HepG2 (cell line): Measurements from ENCODE around the gene C1QTNF3. TPM values are rescaled to one million over a fixed set of nuclear protein-coding genes. Genes with fewer than 3 reads are reported as not detected.
"Not testable (repeated sequence)": the region's sequence is repeated elsewhere in the genome, so short reads cannot be mapped to it uniquely, and the experiment has no call there.

ENCODE experiments used
- ATAC-seq: fragments of 200-7000 bp; cut with Tn5 transposase; 3 replicates; pipeline ENCODE4 v1.9.1; 2020; ENCODE audit warnings: mild to moderate bottlenecking, moderate library complexity
- BruUV-seq: library from RNA; stranded (reverse); fragments of 400-500 nt; replicated peaks from 2 replicates; lab custom pipeline; 2021; lab: Mats Ljungman, UMichigan
- CTCF ChIA-PET: fragments of 300-600 bp; formaldehyde crosslinking; extraction: SDS; loops from one replicate; lab custom pipeline; 2021; ENCODE audit warnings: low total read pairs, inconsistent platforms, low intra/inter-chr PET ratio; lab: Yijun Ruan, JAX
- POLR2A ChIA-PET: fragments of 350-600 bp; sonication (Branson Sonifier 250); formaldehyde crosslinking; loops from one replicate; lab custom pipeline; 2020; ENCODE audit warnings: antibody characterized with exemption, inconsistent platforms; lab: Yijun Ruan, JAX
- DNase-seq: peaks from one replicate; pipeline ENCODE4 v3.0.0-alpha.2; 2015; ENCODE audit warnings: low spot score
- FAIRE-seq: peaks from 3 replicates; lab custom pipeline; 2011; peaks lifted over from hg19 to GRCh38; lab: Jason Lieb, UNC
- H2AFZ ChIP-seq: one replicate; pipeline ENCODE4 v1.6.1; 2011; ENCODE audit warnings: low read length, inconsistent platforms
- H3K27ac ChIP-seq: fragments of 300-600 bp; 3 replicates; pipeline ENCODE4 v1.8.0; 2011; ENCODE audit warnings: mixed run types, mild to moderate bottlenecking, mixed read lengths, low read length, inconsistent platforms; ENCODE audit not compliant: insufficient read depth; ENCODE audit errors: extremely low read length
- H3K27me3 ChIP-seq, 2 experiments: fragments of 200-600 bp in 1 of 2; 2 replicates in 1 of 2; 3 replicates in 1 of 2; pipeline versions ENCODE4 v1.6.0 to v1.8.0; 2011; ENCODE audit warnings: low read length in 2 of 2, mild to moderate bottlenecking in 2 of 2, moderate library complexity in 2 of 2, inconsistent platforms in 1 of 2; ENCODE audit not compliant: insufficient read depth in 2 of 2, control insufficient read depth in 1 of 2
- H3K36me3 ChIP-seq, 2 experiments: fragments of 200-600 bp in 1 of 2; replicated peaks in 1 of 2; 2 replicates in 1 of 2; 3 replicates in 1 of 2; pipeline versions ENCODE4 v1.5.1 to v1.8.0; 2011; ENCODE audit warnings: low read length in 2 of 2, inconsistent platforms in 1 of 2; ENCODE audit not compliant: insufficient read depth in 2 of 2, control insufficient read depth in 1 of 2
- H3K4me1 ChIP-seq: 2 replicates; pipeline ENCODE4 v1.5.1; 2012; ENCODE audit warnings: low read length, inconsistent platforms; ENCODE audit not compliant: insufficient read depth
- H3K4me2 ChIP-seq: 2 replicates; pipeline ENCODE4 v1.6.0; 2011; ENCODE audit warnings: low read depth, low read length, inconsistent platforms
- H3K4me3 ChIP-seq, 3 experiments: fragments of 200-600 bp in 1 of 3; sonication (generic), shearing (Covaris generic) in 1 of 3; replicated peaks in 1 of 3; 2 replicates each; pipeline ENCODE4 v1.5.1; 2011 to 2016; ENCODE audit warnings: low read length in 3 of 3, inconsistent platforms in 2 of 3, low read depth in 2 of 3, mild to moderate bottlenecking in 2 of 3, control low read depth in 1 of 3, mixed read lengths in 1 of 3; ENCODE audit not compliant: insufficient read depth in 1 of 3
- H3K79me2 ChIP-seq: one replicate; pipeline ENCODE4 v1.6.1; 2011; ENCODE audit warnings: low read length, inconsistent platforms; ENCODE audit not compliant: insufficient read depth
- H3K9ac ChIP-seq: 2 replicates; pipeline ENCODE4 v1.6.0; 2011; ENCODE audit warnings: mild to moderate bottlenecking, low read depth, low read length, inconsistent platforms; ENCODE audit not compliant: insufficient read depth
- H3K9me3 ChIP-seq: 2 replicates; pipeline ENCODE4 v1.5.1; 2012; ENCODE audit warnings: mild to moderate bottlenecking, low read length
- H4K20me1 ChIP-seq: 2 replicates; pipeline ENCODE4 v1.6.0; 2011; ENCODE audit warnings: inconsistent platforms, mild to moderate bottlenecking, low read length, moderate library complexity; ENCODE audit not compliant: insufficient read depth
- CREM ChIP-seq, 2 experiments: sonication (generic) in 1 of 2; formaldehyde crosslinking in 1 of 2; IDR thresholded peaks; 2 replicates each; pipeline versions ENCODE4 v1.4.0 to v1.6.1; 2016 to 2020; ENCODE audit warnings: antibody characterized with exemption in 1 of 2, mild to moderate bottlenecking in 1 of 2, missing genetic modification reagents in 1 of 2
- DMAP1 ChIP-seq: IDR thresholded peaks from 2 replicates; pipeline ENCODE4 v1.6.1; 2016
- EP300 ChIP-seq, 3 experiments: sonication (generic) in 1 of 3; formaldehyde crosslinking in 1 of 3; IDR thresholded peaks; 2 replicates each; pipeline versions ENCODE4 v1.5.1 to v1.6.1; 2011 to 2020; ENCODE audit warnings: low read depth in 2 of 3, low read length in 2 of 3, borderline replicate concordance in 1 of 3, improper control_type of control experiment in 1 of 3, mild to moderate bottlenecking in 1 of 3, missing genetic modification reagents in 1 of 3, moderate library complexity in 1 of 3
- FOXA3 ChIP-seq: IDR thresholded peaks from 2 replicates; pipeline ENCODE4 v1.6.1; 2016; ENCODE audit warnings: missing genetic modification reagents, missing compliant biosample characterization
- GATAD2A ChIP-seq: IDR thresholded peaks from 2 replicates; pipeline ENCODE4 v1.6.1; 2016
- HNF4A ChIP-seq: sonication (generic); formaldehyde crosslinking; IDR thresholded peaks from 2 replicates; pipeline ENCODE4 v1.4.0; 2020; ENCODE audit warnings: missing genetic modification reagents
- ISL2 ChIP-seq: sonication (generic); formaldehyde crosslinking; IDR thresholded peaks from 2 replicates; pipeline ENCODE4 v1.5.0; 2020; ENCODE audit warnings: missing genetic modification reagents
- MED1 ChIP-seq: sonication (generic); formaldehyde crosslinking; IDR thresholded peaks from 2 replicates; pipeline ENCODE4 v1.4.0; 2020; ENCODE audit warnings: missing genetic modification reagents
- NR2F6 ChIP-seq, 2 experiments: IDR thresholded peaks; 2 replicates each; pipeline ENCODE4 v1.6.1; 2016; ENCODE audit warnings: antibody characterized with exemption in 1 of 2, mild to moderate bottlenecking in 1 of 2
- PCBP2 ChIP-seq: fragments of 200-400 bp; formaldehyde crosslinking; optimal IDR thresholded peaks from 2 replicates; pipeline ENCODE3; 2018; ENCODE audit warnings: low read length, low read depth; ENCODE audit not compliant: poor library complexity, severe bottlenecking
- PPARG ChIP-seq: conservative IDR thresholded peaks from 2 replicates; pipeline ENCODE4 v1.6.1; 2016; ENCODE audit warnings: missing biosample characterization, missing genetic modification reagents
- SOX13 ChIP-seq, 3 experiments: fragments of 450-650 bp in 1 of 3; sonication (generic) in 1 of 3; formaldehyde crosslinking in 1 of 3; IDR thresholded peaks in 2 of 3; conservative IDR thresholded peaks in 1 of 3; 2 replicates each; pipeline versions ENCODE4 v1.5.0 to v1.6.1; 2016 to 2020; ENCODE audit warnings: antibody characterized with exemption in 1 of 3, mild to moderate bottlenecking in 1 of 3, missing compliant biosample characterization in 1 of 3, missing genetic modification reagents in 1 of 3, moderate library complexity in 1 of 3
- SOX5 ChIP-seq: IDR thresholded peaks from 2 replicates; pipeline ENCODE4 v1.6.1; 2016; ENCODE audit warnings: borderline replicate concordance
- YEATS4 ChIP-seq: sonication (generic); formaldehyde crosslinking; IDR thresholded peaks from 2 replicates; pipeline ENCODE4 v1.4.0; 2020; ENCODE audit warnings: missing genetic modification reagents, borderline replicate concordance
- ZMYM4 ChIP-seq: sonication (generic); formaldehyde crosslinking; IDR thresholded peaks from 2 replicates; pipeline ENCODE4 v1.8.1; 2023; ENCODE audit warnings: mild to moderate bottlenecking, missing genetic modification reagents
- ZNF101 ChIP-seq: sonication (generic); formaldehyde crosslinking; IDR thresholded peaks from 2 replicates; pipeline ENCODE4 v1.4.0; 2020; ENCODE audit warnings: mild to moderate bottlenecking, low read depth, missing genetic modification reagents, borderline replicate concordance
- ZNF704 ChIP-seq: sonication (generic); formaldehyde crosslinking; IDR thresholded peaks from 2 replicates; pipeline ENCODE4 v1.8.1; 2023; ENCODE audit warnings: mild to moderate bottlenecking, inconsistent platforms, moderate library complexity, missing genetic modification reagents, borderline replicate concordance
- WGBS: methylation state at CpG from one replicate; pipeline ENCODE4 v1.1.6; 2017; ENCODE audit warnings: low lambda C conversion rate; 5-methylcytosine and 5-hydroxymethylcytosine counted together
- in situ Hi-C: cut with HindIII; loops from 2 replicates; pipeline ENCODE4 v1.10.0; 2017; ENCODE audit warnings: low pct_unique_long_range_greater_than_20kb; ENCODE audit not compliant: extremely low pct_ligation_motif_present
- intact Hi-C: fragments of 100-400 bp; cut with micrococcal nuclease; formaldehyde crosslinking; loops from one replicate; pipeline ENCODE4 v1.10.0; 2022; ENCODE audit not compliant: unreplicated experiment
- polyA plus RNA-seq, 8 experiments: library from polyadenylated mRNA; depleted of rRNA in 3 of 8; stranded (reverse) in 7 of 8; unstranded in 1 of 8; fragments of >200 nt; fragmentation: Illumina TruSeq in 4 of 8; extraction: Trizol in 4 of 8; gene quantifications; 2 replicates each; pipeline versions ENCODE4 v1.2.1 to v1.2.3, GENCODE V29; 2011 to 2016; ENCODE audit warnings: low read depth in 4 of 8, missing spikeins in 1 of 8, mixed read lengths in 1 of 8; ENCODE audit not compliant: insufficient read depth in 1 of 8
- total RNA-seq, 5 experiments: library from RNA; depleted of rRNA; stranded (reverse); fragments of >200 nt; fragmentation: Illumina TruSeq; extraction: Trizol; gene quantifications; 2 replicates each; pipeline ENCODE4 v1.2.3, GENCODE V29; 2016; ENCODE audit warnings: low read depth in 1 of 5

Gene C1QTNF3
- total and polyA plus RNA-seq, 2 of the 13 experiments (the other 11 are each of a cell fraction or from before 2014, with no cell fraction given) = 3.3 to 10.8 TPM

GRCh38 chr5:34011536-34011935 lies 31.5 kb downstream of the C1QTNF3 start:
- no peak for TF ChIP-seq ZNF101 (CRISPR knock-in tag)
- TF ChIP-seq PCBP2 = no peak
- TF ChIP-seq YEATS4 (CRISPR knock-in tag) = no peak
- no peak for TF ChIP-seq ZNF704 (CRISPR knock-in tag)
- TF ChIP-seq PPARG (CRISPR knock-in tag) = no peak
- in situ Hi-C loops = no loop called here
- no peak for FAIRE-seq
- WGBS = 97% methylated on average over 4 of the region's 4 CpGs
- Histone ChIP-seq H2AFZ (no peak overlapping the region), H3K4me2 (no peak overlapping the region), H3K9me3 (no peaks in the 10 kb centered on the region), H3K36me3 (no peaks in the 10 kb centered on the region), H3K4me3 (no peak overlapping the region), H3K27me3 (no peaks in the 10 kb centered on the region; a peak in 1 of 5 replicates), H3K79me2 (peaks cover 10% of the 10 kb centered on the region), H3K27ac (no peak overlapping the region), H3K9ac (no peak overlapping the region), H3K4me1 (peaks cover 34% of the 10 kb centered on the region), H4K20me1 (no peaks in the 10 kb centered on the region)
- ATAC-seq = no peak
- no TSS peak for BruUV-seq
- DNase-seq = no peak
- CTCF ChIA-PET = no interaction called here
- intact Hi-C loops = loop anchor here (2.0 kb wide), 1 partner anchor 23 kb away; no protein-coding TSS in a partner anchor
- POLR2A ChIA-PET = no interaction called here

GRCh38 chr5:34010146-34010545 lies 32.9 kb downstream of the C1QTNF3 start:
- in situ Hi-C loops; H2AFZ ChIP-seq; H3K36me3 ChIP-seq; H4K20me1 ChIP-seq; H3K27me3 ChIP-seq; H3K4me3 ChIP-seq; ATAC-seq; FAIRE-seq; CTCF ChIA-PET; H3K9ac ChIP-seq; H3K9me3 ChIP-seq; BruUV-seq; TF ChIP-seq EP300 (IDR thresholded peaks at IDR 0.05; ENCODE audit: low read depth in 2 of 2, low read length in 2 of 2); NR2F6 (CRISPR knock-in tag; IDR thresholded peaks at IDR 0.05); CREM (CRISPR knock-in tag; IDR thresholded peaks at IDR 0.05); SOX13 (IDR thresholded peaks at IDR 0.05): not testable (repeated sequence)
- POLR2A ChIA-PET = interaction anchor here (1.3 kb wide), 1 partner anchor 13 kb away, joined by 6 read pairs; no protein-coding TSS in a partner anchor
- peak; percentile 45 for DNase-seq
- Histone ChIP-seq H3K27ac (peak overlapping the region; percentile 24), H3K4me1 (peaks cover 48% of the 10 kb centered on the region), H3K4me2 (peak overlapping the region; percentile 35), H3K79me2 (peaks cover 14% of the 10 kb centered on the region)
- 39% methylated on average over 2 of the region's 2 CpGs for WGBS
- intact Hi-C loops = loop anchor here (2.0 kb wide), 1 partner anchor 25 kb away; no protein-coding TSS in a partner anchor
- TF ChIP-seq ZMYM4 = peak; percentile 37; the same call in 1 of the 2 replicates
- TF ChIP-seq HNF4A (CRISPR knock-in tag) = peak; percentile 47
- TF ChIP-seq GATAD2A (CRISPR knock-in tag) = peak; percentile 44; the same call in 1 of the 2 replicates
- TF ChIP-seq FOXA3 = 0 out of 2 replicates have a peak, but pooled peaks have one; percentile 14
- TF ChIP-seq SOX5 = peak; percentile 62; the same call in 1 of the 2 replicates
- peak; percentile 17; the same call in 1 of the 2 replicates for TF ChIP-seq EP300 (CRISPR knock-in tag; IDR thresholded peaks at IDR 0.05; ENCODE audit: borderline replicate concordance)
- TF ChIP-seq NR2F6 (IDR thresholded peaks at IDR 0.05) = peak; percentile 54
- TF ChIP-seq CREM (IDR thresholded peaks at IDR 0.05) = peak; percentile 30; the same call in 1 of the 2 replicates
- TF ChIP-seq SOX13 (CRISPR knock-in tag; conservative IDR thresholded peaks at IDR 0.05 in 1 of 2, IDR thresholded peaks at IDR 0.05 in 1 of 2) = peak in 1 of 2 experiments; percentile 71; a peak in 2 of 4 replicates
- peak; percentile 50; the same call in 1 of the 2 replicates for TF ChIP-seq ISL2 (CRISPR knock-in tag)
- TF ChIP-seq MED1 (CRISPR knock-in tag) = 0 out of 2 replicates have a peak, but pooled peaks have one; percentile 20
- peak; percentile 35; the same call in 1 of the 2 replicates for TF ChIP-seq DMAP1 (CRISPR knock-in tag)
